ENCODE measurements around the gene ANTXR1. TPM values are rescaled to one million over a fixed set of nuclear protein-coding genes. Genes with fewer than 3 reads are reported as not detected.

ANTXR1 gene
- total RNA-seq, 1 donor from 2014 or later, result 69.5 TPM

DNA sequence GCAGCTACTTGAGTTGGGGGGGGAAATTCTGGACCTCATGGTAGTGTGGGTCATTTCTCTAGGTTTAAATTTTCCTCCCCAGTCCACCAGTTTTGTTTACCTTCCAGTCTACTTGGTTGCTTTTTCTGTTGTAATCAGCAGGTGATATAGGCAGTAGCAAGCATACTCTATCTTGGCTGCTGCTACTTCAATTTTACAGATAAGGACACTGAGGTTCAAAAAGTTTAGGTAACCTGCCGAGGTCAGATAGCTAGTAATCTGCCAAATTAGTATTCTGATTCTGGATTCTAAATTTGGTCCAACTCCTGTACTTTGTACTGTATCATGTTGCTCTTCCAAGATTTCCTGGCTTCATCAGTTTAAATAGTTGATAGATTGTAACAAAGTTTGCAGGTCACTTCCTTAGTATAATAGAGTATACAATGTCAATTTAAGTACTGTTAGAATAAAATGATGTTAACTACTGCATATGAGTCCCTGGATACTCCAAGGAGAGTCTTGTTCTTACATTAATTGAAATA lies 34.7 kb downstream of the ANTXR1 start:
- Mint-ChIP-seq H3K4me1 (ENCODE audit: unreplicated experiment) (no peaks in the 10 kb centered on the region), H3K27ac (no peak overlapping the region), H3K36me3 (peaks cover 28% of the 10 kb centered on the region), H3K4me3 (no peak overlapping the region), H3K27me3 (no peaks in the 10 kb centered on the region), H3K9me3 (no peaks in the 10 kb centered on the region)
- TF ChIP-seq, protein P1, sequence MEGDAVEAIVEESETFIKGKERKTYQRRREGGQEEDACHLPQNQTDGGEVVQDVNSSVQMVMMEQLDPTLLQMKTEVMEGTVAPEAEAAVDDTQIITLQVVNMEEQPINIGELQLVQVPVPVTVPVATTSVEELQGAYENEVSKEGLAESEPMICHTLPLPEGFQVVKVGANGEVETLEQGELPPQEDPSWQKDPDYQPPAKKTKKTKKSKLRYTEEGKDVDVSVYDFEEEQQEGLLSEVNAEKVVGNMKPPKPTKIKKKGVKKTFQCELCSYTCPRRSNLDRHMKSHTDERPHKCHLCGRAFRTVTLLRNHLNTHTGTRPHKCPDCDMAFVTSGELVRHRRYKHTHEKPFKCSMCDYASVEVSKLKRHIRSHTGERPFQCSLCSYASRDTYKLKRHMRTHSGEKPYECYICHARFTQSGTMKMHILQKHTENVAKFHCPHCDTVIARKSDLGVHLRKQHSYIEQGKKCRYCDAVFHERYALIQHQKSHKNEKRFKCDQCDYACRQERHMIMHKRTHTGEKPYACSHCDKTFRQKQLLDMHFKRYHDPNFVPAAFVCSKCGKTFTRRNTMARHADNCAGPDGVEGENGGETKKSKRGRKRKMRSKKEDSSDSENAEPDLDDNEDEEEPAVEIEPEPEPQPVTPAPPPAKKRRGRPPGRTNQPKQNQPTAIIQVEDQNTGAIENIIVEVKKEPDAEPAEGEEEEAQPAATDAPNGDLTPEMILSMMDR (conservative IDR thresholded peaks at IDR 0.05), result no peak
- DNase-seq (ENCODE audit: extremely low spot score, unreplicated experiment), result no peak

DNA sequence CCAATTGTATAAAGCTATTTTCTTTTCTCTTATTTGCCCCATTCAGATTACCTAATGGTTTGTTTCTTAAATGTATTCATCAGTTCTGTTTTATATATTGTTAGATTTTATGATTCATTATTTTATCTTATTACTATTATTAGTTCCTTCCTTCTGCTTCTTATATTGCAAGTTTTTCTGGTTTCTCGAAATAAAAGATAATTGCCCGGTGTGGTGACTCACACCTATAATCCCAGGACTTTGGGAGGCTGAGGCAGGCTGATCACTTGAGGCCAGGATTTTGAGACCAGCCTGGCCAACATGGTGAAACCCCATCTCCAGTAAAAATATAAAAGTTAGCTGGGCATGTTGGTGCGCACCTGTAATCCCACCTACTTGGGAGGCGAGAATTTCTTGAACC lies 37.8 kb downstream of the ANTXR1 start:
- Mint-ChIP-seq H3K27ac (no peak overlapping the region), H3K27me3 (no peaks in the 10 kb centered on the region), H3K36me3 (peaks cover 10% of the 10 kb centered on the region), H3K4me1 (ENCODE audit: unreplicated experiment) (no peaks in the 10 kb centered on the region), H3K4me3 (no peak overlapping the region), H3K9me3 (no peaks in the 10 kb centered on the region)
- TF ChIP-seq, protein P1 (conservative IDR thresholded peaks at IDR 0.05), result no peak
- no peak for DNase-seq (ENCODE audit: extremely low spot score, unreplicated experiment)

DNA sequence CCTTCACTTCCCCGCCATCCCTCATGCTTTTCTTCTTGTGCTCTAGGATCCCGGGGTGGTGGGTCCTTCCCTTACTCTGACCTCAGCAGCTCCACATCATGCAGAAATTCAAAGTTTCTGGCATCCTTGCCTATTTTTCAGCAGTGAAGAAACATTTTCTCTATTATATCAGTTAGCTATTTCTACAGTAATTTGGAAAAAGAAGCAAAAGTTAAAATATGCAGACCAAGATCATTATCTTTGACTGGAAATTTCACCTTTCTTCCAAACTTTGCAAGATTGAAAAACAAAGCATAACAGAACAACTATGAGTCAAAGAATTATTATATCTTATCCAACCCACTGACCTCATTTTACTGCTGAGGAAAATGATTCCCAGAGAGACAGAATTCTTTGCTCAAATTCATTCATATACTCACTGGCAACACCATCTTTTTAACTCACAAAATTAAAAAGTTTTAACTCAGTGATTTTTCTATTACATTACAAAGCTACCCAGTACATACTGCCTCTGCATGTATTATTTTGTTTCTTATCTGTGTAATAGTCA lies 40.5 kb downstream of the ANTXR1 start:
- Mint-ChIP-seq H3K36me3 (peaks cover 10% of the 10 kb centered on the region), H3K4me1 (ENCODE audit: unreplicated experiment) (no peaks in the 10 kb centered on the region), H3K4me3 (no peak overlapping the region), H3K9me3 (peaks cover 1% of the 10 kb centered on the region), H3K27me3 (no peaks in the 10 kb centered on the region), H3K27ac (no peak overlapping the region)
- no peak for DNase-seq (ENCODE audit: extremely low spot score, unreplicated experiment)
- TF ChIP-seq, protein P1 (conservative IDR thresholded peaks at IDR 0.05), result no peak

DNA sequence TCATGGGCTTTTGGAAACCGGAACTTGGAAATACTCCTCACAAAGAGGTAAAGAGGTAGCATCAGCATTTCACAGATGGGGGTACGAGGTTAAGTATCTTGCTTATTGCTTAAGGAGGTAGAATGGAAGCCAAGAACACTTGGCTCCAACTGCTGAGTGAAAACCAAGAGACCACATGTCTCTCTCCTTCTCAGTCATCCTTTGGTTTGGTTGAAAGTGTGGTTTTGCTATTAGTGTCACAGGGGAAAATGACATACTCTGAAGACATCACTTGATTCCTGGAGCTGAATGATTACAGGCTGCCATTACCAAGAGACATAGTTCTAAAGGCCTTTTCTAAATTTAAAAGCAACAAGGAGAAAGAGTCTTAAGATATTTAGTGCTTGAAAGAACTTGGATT lies 41.5 kb downstream of the ANTXR1 start:
- peaks cover 7% of the 10 kb centered on the region for H3K9me3 Mint-ChIP-seq
- H3K36me3 Mint-ChIP-seq, result peaks cover 18% of the 10 kb centered on the region
- H3K27ac Mint-ChIP-seq, result no peak overlapping the region
- H3K4me3 Mint-ChIP-seq, result no peak overlapping the region
- TF ChIP-seq, protein P1 (conservative IDR thresholded peaks at IDR 0.05), result no peak
- H3K4me1 Mint-ChIP-seq (ENCODE audit: unreplicated experiment), result no peaks in the 10 kb centered on the region
- DNase-seq (ENCODE audit: extremely low spot score, unreplicated experiment), result no peak
- H3K27me3 Mint-ChIP-seq, result no peaks in the 10 kb centered on the region

DNA sequence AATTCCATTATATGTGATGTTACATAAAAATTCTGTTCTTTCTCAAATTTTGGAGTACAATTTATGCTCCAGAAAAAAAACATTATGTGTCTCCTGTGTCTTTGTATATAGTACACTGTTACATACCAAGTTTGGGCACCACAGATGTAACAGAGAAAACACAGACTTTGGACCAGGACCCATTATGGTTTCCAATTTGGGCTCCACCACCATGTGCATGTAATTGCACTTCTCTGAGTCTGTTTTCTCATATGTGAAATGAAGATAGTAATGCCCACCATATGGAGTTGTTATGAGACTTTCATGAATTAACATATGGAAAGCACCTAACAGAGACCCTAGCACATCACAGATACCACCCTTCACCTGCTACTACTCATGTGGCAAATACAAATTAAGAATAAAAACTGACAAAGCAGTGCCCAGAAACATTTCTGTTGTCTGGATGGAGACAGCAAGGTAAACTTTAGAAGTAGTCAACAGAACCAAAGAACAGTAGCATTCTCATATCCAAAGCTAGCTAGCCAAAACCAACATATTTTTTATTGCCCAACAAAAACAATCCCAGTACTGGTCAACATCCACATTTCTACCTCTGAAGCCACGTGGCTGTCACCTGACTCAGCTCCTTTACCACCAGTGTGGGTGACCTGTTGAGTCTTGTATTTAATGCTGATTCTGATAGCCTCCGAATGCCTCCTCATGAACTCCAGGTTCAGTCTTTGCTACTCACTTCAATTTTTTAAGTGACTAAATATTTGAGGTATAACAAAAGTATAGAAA lies 42.9 kb downstream of the ANTXR1 start:
- no peak for DNase-seq (ENCODE audit: extremely low spot score, unreplicated experiment)
- TF ChIP-seq, protein P1 (conservative IDR thresholded peaks at IDR 0.05), result no peak
- no peaks in the 10 kb centered on the region for H3K27me3 Mint-ChIP-seq
- peaks cover 7% of the 10 kb centered on the region for H3K9me3 Mint-ChIP-seq
- no peak overlapping the region for H3K27ac Mint-ChIP-seq
- H3K36me3 Mint-ChIP-seq, result peaks cover 18% of the 10 kb centered on the region
- no peak overlapping the region for H3K4me3 Mint-ChIP-seq
- H3K4me1 Mint-ChIP-seq (ENCODE audit: unreplicated experiment), result no peaks in the 10 kb centered on the region

All from type B pancreatic cell (in vitro differentiated cells).